Lower leg skin (tissue), 4 donors: ENCODE data around the gene C13orf46. TPM values are rescaled to one million over a fixed set of nuclear protein-coding genes. Genes with fewer than 3 reads are reported as not detected.

Source experiments
- DNase-seq, 2 donors: peaks; one replicate each; pipeline ENCODE4 v3.0.0-alpha.2; 2019; ENCODE audit warnings: low spot score in 2 of 2
- H3K4me3 ChIP-seq: fragments of 200-600 bp; sonication (generic); 2 replicates; pipeline ENCODE4 v1.5.1; 2017; ENCODE audit warnings: mild to moderate bottlenecking, low read depth; ENCODE audit not compliant: poor library complexity, severe bottlenecking
- POLR2A ChIP-seq, 2 donors: fragments of 450-650 bp; IDR thresholded peaks; one replicate each; pipeline ENCODE4 v1.6.1; 2016 to 2017; ENCODE audit warnings: antibody characterized with exemption in 2 of 2, mild to moderate bottlenecking in 1 of 2, moderate library complexity in 1 of 2
- WGBS, 2 donors: methylation state at CpG; one replicate each; pipeline ENCODE4 v1.1.5; 2018; 5-methylcytosine and 5-hydroxymethylcytosine counted together
- intact Hi-C: fragments of 100-400 bp; cut with DNase I; formaldehyde crosslinking; loops from one replicate; pipeline ENCODE4 v1.15.0; 2023; ENCODE audit warnings: low total_unique reads
- total RNA-seq, 4 donors: library from RNA; depleted of rRNA; stranded (reverse); fragments of >200 nt; gene quantifications; one replicate each; pipeline ENCODE4 v1.1.0, GENCODE V29; 2016
- TF ChIP-seq, protein P1 (sequence below), 3 donors: fragments of 450-650 bp; IDR thresholded peaks; one replicate each; pipeline ENCODE4 v1.5.1; 2016; ENCODE audit warnings: antibody characterized with exemption in 3 of 3, mild to moderate bottlenecking in 3 of 3, moderate library complexity in 2 of 3

The C13orf46 gene
- total RNA-seq, 4 donors from 2014 or later = 0.13 to 1.4 (median 0.13) TPM; not detected in 1

DNA sequence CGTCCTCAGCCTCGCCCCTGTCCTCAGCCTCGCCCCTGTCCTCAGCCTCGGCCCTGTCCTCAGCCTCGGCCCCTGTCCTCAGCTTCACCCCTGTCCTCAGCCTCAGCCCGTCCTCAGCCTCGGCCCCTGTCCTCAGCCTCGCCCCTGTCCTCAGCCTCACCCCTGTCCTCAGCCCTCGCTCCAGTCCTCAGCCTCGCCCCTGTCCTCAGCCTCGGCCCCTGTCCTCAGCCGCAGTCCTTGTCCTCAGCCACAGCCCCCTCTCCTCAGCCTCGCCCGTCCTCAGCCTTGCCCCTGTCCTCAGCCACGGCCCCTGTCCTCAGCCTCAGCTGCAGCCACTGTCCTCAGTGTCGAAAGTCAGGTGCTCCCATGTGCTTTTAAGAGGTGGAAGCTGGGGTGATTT, 10.5 kb downstream of the C13orf46 start:
- H3K4me3 ChIP-seq = no peak overlapping the region
- intact Hi-C loops = no loop called here
- 83 to 96% methylated on average over 16 of the region's 16 CpGs for WGBS, 2 donors
- TF ChIP-seq POLR2A (IDR thresholded peaks at IDR 0.05) = no peak
- TF ChIP-seq, protein P1, sequence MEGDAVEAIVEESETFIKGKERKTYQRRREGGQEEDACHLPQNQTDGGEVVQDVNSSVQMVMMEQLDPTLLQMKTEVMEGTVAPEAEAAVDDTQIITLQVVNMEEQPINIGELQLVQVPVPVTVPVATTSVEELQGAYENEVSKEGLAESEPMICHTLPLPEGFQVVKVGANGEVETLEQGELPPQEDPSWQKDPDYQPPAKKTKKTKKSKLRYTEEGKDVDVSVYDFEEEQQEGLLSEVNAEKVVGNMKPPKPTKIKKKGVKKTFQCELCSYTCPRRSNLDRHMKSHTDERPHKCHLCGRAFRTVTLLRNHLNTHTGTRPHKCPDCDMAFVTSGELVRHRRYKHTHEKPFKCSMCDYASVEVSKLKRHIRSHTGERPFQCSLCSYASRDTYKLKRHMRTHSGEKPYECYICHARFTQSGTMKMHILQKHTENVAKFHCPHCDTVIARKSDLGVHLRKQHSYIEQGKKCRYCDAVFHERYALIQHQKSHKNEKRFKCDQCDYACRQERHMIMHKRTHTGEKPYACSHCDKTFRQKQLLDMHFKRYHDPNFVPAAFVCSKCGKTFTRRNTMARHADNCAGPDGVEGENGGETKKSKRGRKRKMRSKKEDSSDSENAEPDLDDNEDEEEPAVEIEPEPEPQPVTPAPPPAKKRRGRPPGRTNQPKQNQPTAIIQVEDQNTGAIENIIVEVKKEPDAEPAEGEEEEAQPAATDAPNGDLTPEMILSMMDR (IDR thresholded peaks at IDR 0.05) = no peak
- DNase-seq = no peak

DNA sequence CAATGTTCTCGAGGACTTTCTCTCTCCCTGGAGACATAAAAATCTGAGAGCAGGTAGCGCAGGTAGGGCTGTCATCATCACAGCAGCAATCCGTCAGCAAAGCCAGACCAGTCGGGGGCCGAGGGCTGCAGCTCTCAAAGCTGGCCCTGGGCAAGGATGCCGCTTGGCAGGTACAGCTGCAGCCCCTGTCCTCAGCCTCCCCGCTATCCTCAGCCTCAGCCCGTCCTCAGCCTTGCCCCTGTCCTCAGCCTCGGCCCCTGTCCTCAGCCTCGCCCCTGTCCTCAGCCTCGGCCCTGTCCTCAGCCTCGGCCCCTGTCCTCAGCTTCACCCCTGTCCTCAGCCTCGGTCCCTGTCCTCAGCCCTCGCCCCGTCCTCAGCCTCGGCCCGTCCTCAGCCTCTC, 10.9 kb downstream of the C13orf46 start:
- intact Hi-C loops = no loop called here
- no peak overlapping the region for H3K4me3 ChIP-seq
- DNase-seq = no peak
- 87% methylated on average over 11 to 16 of the region's 17 CpGs for WGBS, 2 donors
- TF ChIP-seq, protein P1 (IDR thresholded peaks at IDR 0.05) = no peak
- no peak for TF ChIP-seq POLR2A (IDR thresholded peaks at IDR 0.05)

DNA sequence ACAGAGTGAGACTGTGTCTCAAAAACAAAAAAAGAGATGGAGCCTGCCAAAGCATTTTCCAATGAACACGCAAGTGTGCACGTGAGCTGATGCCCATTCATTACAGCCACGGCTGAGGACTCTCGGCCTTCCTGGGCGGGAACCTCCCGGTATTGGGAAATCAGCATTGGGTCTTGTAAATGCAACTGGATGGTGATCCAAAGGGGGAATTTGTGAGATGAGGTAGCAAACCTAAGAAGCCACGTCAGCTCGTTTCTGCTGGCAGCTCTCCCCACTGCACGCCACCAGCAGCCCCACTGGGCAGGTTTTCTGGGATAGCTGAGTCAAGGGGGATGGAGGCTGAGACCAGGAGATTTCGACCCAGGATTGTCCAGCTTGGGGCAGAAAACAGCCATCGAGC, 11.5 kb downstream of the C13orf46 start:
- no peak overlapping the region for H3K4me3 ChIP-seq
- intact Hi-C loops = no loop called here
- TF ChIP-seq POLR2A (IDR thresholded peaks at IDR 0.05) = no peak
- TF ChIP-seq, protein P1 (IDR thresholded peaks at IDR 0.05) = no peak
- no peak for DNase-seq
- 77 to 78% methylated on average over 11 of the region's 11 CpGs for WGBS, 2 donors

DNA sequence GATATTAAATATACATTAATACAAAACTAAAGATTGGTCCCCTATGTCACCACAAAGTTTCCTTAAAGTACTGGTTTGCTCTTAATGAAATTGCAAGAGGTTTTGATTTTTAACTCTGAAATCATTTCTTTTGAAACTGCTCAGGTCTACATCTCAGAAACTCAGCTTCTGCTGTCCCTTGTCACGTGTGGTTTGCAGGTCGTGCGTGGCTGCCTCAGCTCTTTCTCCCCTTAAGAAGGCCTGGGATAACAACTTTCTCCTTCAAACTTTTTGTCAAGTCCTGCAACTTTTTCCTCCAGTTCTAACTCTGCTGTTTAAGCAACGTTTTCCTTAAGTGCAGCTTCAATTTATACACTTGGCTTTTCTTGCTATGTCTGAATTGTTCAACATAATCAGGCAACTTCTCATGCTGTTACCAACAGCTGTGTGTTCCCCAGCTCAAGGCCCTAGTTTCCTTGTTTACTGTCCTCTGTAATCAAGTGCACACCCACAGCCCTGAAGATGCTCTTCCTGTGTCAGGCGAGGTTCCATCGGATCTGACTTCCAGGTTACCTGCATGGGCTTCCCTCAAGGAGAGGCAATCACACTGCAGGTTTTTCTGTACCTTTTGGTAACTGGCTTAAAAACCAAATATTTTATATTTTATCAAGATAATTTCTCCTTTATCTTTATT, 13.5 kb downstream of the C13orf46 start:
- no peak overlapping the region for H3K4me3 ChIP-seq
- 84 to 86% methylated on average over 6 of the region's 6 CpGs for WGBS, 2 donors
- DNase-seq = no peak
- intact Hi-C loops = no loop called here
- TF ChIP-seq, protein P1 (IDR thresholded peaks at IDR 0.05) = no peak
- TF ChIP-seq POLR2A (IDR thresholded peaks at IDR 0.05) = no peak

DNA sequence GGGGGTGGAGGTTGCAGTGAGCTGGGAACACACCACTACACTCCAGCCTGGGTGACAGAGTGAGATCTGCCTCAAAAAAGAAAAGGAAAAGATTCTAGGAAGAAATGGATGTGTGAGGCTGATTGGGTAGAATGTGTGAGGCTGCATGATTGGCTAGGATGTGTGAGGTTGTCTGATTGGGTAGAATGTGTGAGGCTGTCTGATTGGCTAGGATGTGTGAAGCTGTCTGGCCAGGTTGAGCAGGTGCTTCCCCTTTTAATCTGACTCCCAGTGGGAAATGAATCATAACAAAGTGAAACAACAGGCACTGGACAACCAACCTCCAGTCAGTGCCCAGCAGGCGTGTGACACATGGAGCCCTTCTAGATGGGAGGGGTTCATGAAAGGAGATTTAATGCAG, 14.7 kb downstream of the C13orf46 start:
- WGBS, 2 donors = 73 to 89% methylated on average over 1 of the region's 1 CpG

More for the DNA sequence above, 14.7 kb downstream of the C13orf46 start:
- no peak for DNase-seq
- TF ChIP-seq POLR2A (IDR thresholded peaks at IDR 0.05) = no peak
- TF ChIP-seq, protein P1 (IDR thresholded peaks at IDR 0.05) = no peak
- intact Hi-C loops = no loop called here
- no peak overlapping the region for H3K4me3 ChIP-seq
